Gastrocnemius medialis (tissue), 4 donors: ENCODE data around the gene INPPL1. TPM values are rescaled to one million over a fixed set of nuclear protein-coding genes. Genes with fewer than 3 reads are reported as not detected.

Experiments
- ATAC-seq, 2 donors: fragments of 150-250 bp; one replicate each; pipeline ENCODE4 v1.9.1; 2016
- DNase-seq, 2 donors: peaks; one replicate each; pipeline ENCODE4 v3.0.0-alpha.2; 2019
- H3K27ac ChIP-seq, 4 donors: fragments of 200-600 bp; sonication (generic); 1 replicate in 1 of 4; 2 replicates in 3 of 4; pipeline ENCODE4 v1.5.1; 2016 to 2018; ENCODE audit warnings: mild to moderate bottlenecking in 2 of 4, moderate library complexity in 1 of 4
- H3K27me3 ChIP-seq, 3 donors: fragments of 200-600 bp; sonication (generic) in 2 of 3; 1 replicate in 1 of 3; 2 replicates in 2 of 3; pipeline versions ENCODE4 v1.5.1 to v1.6.0; 2016 to 2019; ENCODE audit warnings: mild to moderate bottlenecking in 1 of 3, moderate library complexity in 1 of 3
- H3K36me3 ChIP-seq, 2 donors: fragments of 200-600 bp; sonication (generic) in 1 of 2; one replicate each; pipeline ENCODE4 v1.5.1; 2017 to 2018
- H3K4me1 ChIP-seq, 2 donors: fragments of 200-600 bp; sonication (generic) in 1 of 2; one replicate each; pipeline ENCODE4 v1.5.1; 2016 to 2017; ENCODE audit warnings: mild to moderate bottlenecking in 2 of 2
- H3K4me3 ChIP-seq, 4 donors: fragments of 200-600 bp; sonication (generic) in 3 of 4; 1 replicate in 1 of 4; 2 replicates in 3 of 4; pipeline ENCODE4 v1.5.1; 2016 to 2019; ENCODE audit warnings: mild to moderate bottlenecking in 2 of 4
- H3K9me3 ChIP-seq, 3 donors: fragments of 200-600 bp; sonication (generic) in 2 of 3; 1 replicate in 1 of 3; 2 replicates in 2 of 3; pipeline ENCODE4 v1.5.1; 2016 to 2019
- POLR2A ChIP-seq, 2 donors: fragments of 450-650 bp; IDR thresholded peaks; one replicate each; pipeline ENCODE4 v1.6.1; 2017; ENCODE audit warnings: antibody characterized with exemption in 2 of 2, mild to moderate bottlenecking in 2 of 2, moderate library complexity in 2 of 2
- in situ Hi-C, 4 donors: fragments of 200-750 bp; cut with MboI; loops; one replicate each; pipeline versions ENCODE4 v1.15.0 to v1.8.0; 2017; ENCODE audit warnings: low sequenced_read_pairs in 4 of 4
- intact Hi-C: fragments of 100-400 bp; cut with DNase I; formaldehyde crosslinking; loops from one replicate; pipeline ENCODE4 v1.15.1; 2023; ENCODE audit warnings: low total_unique reads
- total RNA-seq, 4 donors: library from RNA; depleted of rRNA; stranded (reverse); fragments of >200 nt; gene quantifications; one replicate each; pipeline versions ENCODE4 v1.1.0 to v1.2.3, GENCODE V29; 2016
- TF ChIP-seq, protein P1 (sequence below), 5 experiments: fragments of 450-650 bp in 3 of 5; fragments of 200-600 bp in 2 of 5; sonication (generic) in 2 of 5; IDR thresholded peaks in 4 of 5; conservative IDR thresholded peaks in 1 of 5; 1 replicate in 4 of 5; 2 replicates in 1 of 5; pipeline ENCODE4 v1.5.1; 2016 to 2019; ENCODE audit warnings: antibody characterized with exemption in 5 of 5, mild to moderate bottlenecking in 3 of 5, moderate library complexity in 3 of 5

INPPL1 gene
- total RNA-seq, 4 donors from 2014 or later, result 75.6 to 112 (median 107) TPM

DNA sequence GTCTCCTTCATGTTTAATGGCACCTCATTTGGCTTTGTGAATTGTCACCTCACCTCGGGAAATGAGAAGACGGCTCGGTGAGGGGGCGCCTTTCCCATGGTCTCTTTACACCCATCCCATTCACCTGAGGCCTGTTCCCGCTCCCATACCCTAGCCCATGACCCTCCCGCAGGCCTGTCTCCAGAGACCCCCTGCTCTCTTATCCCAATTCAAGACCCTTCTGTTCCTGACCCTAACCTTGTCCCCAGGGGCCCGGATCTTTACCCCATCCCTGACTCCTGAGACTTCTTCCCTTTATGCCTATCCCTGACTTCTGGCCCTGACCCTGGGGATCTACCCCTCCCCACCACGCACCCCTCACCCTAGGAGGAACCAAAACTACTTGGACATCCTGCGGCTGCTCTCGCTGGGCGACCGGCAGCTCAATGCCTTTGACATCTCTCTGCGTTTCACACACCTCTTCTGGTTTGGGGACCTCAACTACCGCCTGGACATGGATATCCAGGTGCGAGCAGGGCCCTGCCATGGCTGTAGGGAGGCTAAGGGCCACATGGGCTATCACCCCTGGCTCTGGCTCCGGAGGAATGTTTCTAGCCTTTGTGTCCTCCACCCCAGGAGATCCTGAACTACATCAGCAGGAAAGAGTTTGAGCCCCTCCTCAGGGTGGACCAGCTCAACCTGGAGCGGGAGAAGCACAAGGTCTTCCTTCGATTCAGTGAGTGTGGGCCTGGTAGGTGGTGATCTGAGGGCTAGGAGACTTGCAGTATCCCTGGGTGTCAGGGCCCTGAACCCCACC, 7.9 kb downstream of the INPPL1 start:
- TF ChIP-seq POLR2A (IDR thresholded peaks at IDR 0.05), result no peak
- TF ChIP-seq, protein P1, sequence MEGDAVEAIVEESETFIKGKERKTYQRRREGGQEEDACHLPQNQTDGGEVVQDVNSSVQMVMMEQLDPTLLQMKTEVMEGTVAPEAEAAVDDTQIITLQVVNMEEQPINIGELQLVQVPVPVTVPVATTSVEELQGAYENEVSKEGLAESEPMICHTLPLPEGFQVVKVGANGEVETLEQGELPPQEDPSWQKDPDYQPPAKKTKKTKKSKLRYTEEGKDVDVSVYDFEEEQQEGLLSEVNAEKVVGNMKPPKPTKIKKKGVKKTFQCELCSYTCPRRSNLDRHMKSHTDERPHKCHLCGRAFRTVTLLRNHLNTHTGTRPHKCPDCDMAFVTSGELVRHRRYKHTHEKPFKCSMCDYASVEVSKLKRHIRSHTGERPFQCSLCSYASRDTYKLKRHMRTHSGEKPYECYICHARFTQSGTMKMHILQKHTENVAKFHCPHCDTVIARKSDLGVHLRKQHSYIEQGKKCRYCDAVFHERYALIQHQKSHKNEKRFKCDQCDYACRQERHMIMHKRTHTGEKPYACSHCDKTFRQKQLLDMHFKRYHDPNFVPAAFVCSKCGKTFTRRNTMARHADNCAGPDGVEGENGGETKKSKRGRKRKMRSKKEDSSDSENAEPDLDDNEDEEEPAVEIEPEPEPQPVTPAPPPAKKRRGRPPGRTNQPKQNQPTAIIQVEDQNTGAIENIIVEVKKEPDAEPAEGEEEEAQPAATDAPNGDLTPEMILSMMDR (IDR thresholded peaks at IDR 0.05 in 4 of 5, conservative IDR thresholded peaks at IDR 0.05 in 1 of 5), result no peak
- in situ Hi-C loops, result loop anchor here in 1 of 4 donors (10.0 kb wide), 1 partner anchor 192 kb away; no protein-coding TSS in a partner anchor
- Histone ChIP-seq H3K27ac (no peak overlapping the region), H3K4me3 (no peak overlapping the region), H3K9me3 (no peaks in the 10 kb centered on the region), H3K27me3 (no peaks in the 10 kb centered on the region), H3K4me1 (peaks cover 0 to 6% of the 10 kb centered on the region in 2 donors), H3K36me3 (peaks cover 0 to 89% of the 10 kb centered on the region in 2 donors)
- no peak for DNase-seq
- intact Hi-C loops, result no loop called here
- ATAC-seq, result no peak

- Histone ChIP-seq H3K27ac (no peak overlapping the region), H3K4me1 (peaks cover 0 to 6% of the 10 kb centered on the region in 2 donors)
These were observed 8.6 kb downstream of the INPPL1 start for GRCh38 chr11:72233056-72233772.

GRCh38 chr11:72233773-72234513, 9.4 kb downstream of the INPPL1 start:
- ATAC-seq, result no peak
- in situ Hi-C loops, result loop anchor here in 1 of 4 donors (10.0 kb wide), 1 partner anchor 191 kb away; no protein-coding TSS in a partner anchor
- intact Hi-C loops, result no loop called here
- H3K27ac ChIP-seq, result no peak overlapping the region
- H3K4me3 ChIP-seq, result no peak overlapping the region
- H3K36me3 ChIP-seq, result peaks cover 0 to 83% of the 10 kb centered on the region in 2 donors
- H3K4me1 ChIP-seq, result peaks cover under 1 to 8% of the 10 kb centered on the region in 2 donors
- no peak for DNase-seq
- TF ChIP-seq POLR2A (IDR thresholded peaks at IDR 0.05), result no peak
- TF ChIP-seq, protein P1 (IDR thresholded peaks at IDR 0.05 in 4 of 5, conservative IDR thresholded peaks at IDR 0.05 in 1 of 5), result no peak
- H3K9me3 ChIP-seq, result no peaks in the 10 kb centered on the region
- H3K27me3 ChIP-seq, result no peaks in the 10 kb centered on the region

More at GRCh38 chr11:72233056-72233772, 8.6 kb downstream of the INPPL1 start:
- ATAC-seq (no peak), DNase-seq (no peak)
- Histone ChIP-seq H3K36me3 (peaks cover 0 to 91% of the 10 kb centered on the region in 2 donors), H3K9me3 (no peaks in the 10 kb centered on the region), H3K4me3 (no peak overlapping the region), H3K27me3 (no peaks in the 10 kb centered on the region)
- intact Hi-C loops, result no loop called here
- in situ Hi-C loops, result loop anchor here in 1 of 4 donors (10.0 kb wide), 1 partner anchor 192 kb away; no protein-coding TSS in a partner anchor
- TF ChIP-seq POLR2A (IDR thresholded peaks at IDR 0.05), result no peak
- TF ChIP-seq, protein P1 (IDR thresholded peaks at IDR 0.05 in 4 of 5, conservative IDR thresholded peaks at IDR 0.05 in 1 of 5), result no peak

- in situ Hi-C loops (loop anchor here in 1 of 4 donors (10.0 kb wide), 1 partner anchor 190 kb away; no protein-coding TSS in a partner anchor), intact Hi-C loops (no loop called here)
- Histone ChIP-seq H3K36me3 (peaks cover 0 to 78% of the 10 kb centered on the region in 2 donors), H3K27ac (no peak overlapping the region), H3K4me3 (no peak overlapping the region), H3K27me3 (no peaks in the 10 kb centered on the region), H3K4me1 (peaks cover 6 to 13% of the 10 kb centered on the region in 2 donors), H3K9me3 (no peaks in the 10 kb centered on the region)
- ATAC-seq (no peak), DNase-seq (no peak)
- TF ChIP-seq POLR2A (IDR thresholded peaks at IDR 0.05), result no peak
- TF ChIP-seq, protein P1 (IDR thresholded peaks at IDR 0.05 in 4 of 5, conservative IDR thresholded peaks at IDR 0.05 in 1 of 5), result no peak
These were observed 9.9 kb downstream of the INPPL1 start for GRCh38 chr11:72234514-72234830.
